ENCODE measurements around the gene ADAP2. TPM values are rescaled to one million over a fixed set of nuclear protein-coding genes. Genes with fewer than 3 reads are reported as not detected.

Gene ADAP2
- total RNA-seq, 1 donor, result 0.72 TPM

DNA sequence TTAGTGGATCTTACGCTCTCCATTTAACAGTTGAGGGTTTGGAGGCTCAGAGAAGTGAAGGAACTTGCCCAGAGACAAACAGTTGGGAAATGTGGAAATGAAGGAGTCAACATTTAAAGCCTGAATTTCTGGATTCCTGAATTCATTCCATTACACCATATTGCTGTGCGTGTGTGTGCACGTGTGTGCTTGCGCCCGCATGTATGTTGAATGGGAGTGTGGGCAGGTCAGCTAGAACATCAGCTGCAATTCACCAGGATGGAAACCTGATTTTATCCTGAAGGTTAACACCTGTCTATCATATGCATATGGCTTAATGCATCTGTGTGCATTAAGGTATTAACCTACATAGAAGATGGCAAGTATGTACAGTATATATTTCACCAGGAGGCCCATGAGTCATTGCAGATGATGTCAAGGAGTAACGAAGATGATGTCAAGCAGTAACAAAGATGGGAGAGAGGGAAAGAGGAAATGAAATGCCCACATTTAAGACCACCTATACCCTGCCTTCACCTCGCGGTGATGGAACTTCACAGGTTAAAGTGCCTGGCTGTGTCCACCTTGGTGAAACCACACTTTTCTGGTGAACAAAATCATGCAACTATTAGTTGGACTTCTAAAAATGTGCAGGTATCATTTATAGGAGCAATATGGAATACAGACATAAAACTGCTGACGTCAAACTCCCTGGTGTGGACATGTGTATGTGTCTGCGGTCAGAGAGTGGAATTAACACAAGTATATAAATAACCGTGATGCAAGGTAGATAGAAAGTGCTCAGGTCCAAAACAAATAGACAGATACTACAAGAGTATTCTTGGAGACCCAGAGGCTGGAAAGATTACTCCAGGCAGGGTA, 832 bp upstream of the ADAP2 start:
- no peak overlapping the region for H3K27ac ChIP-seq (ENCODE audit: low read depth, low read length)

DNA sequence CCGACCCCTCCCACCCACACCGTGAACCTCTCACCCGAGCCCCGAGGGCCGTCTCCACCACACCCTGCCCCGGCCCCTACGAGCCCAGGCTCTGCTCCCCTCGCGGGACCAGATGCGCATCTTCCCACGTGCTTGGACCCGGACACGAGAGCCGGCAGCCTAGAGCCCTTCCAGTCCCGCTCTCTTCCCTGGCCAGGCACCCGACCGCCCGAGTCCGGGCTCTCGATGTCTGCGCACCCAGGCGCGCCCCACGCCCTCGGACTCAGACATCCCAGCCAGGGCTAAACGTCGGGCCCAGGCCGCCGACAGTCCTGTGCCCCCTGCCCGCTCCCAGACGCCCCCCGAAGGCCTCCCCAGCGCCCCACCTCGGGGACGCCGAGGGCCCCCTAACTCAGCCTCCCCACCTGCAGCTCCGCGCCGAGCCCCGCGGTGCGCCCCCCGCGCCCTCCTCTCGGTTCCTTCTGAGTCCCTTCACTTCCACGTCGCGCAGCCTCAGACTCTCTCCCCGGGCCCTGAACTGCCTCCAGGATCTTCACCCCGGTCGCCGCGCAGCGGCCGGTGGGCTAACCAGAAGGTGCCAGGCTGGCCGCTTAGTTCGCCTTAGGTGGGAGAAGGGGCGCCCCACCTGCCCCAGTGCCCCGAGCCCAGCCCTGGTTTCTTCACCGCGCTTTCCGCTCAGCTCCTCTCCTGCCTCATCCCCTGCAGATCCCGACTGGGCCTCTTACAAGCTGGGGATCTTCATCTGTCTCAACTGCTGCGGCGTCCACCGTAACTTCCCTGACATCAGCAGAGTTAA, 688 bp downstream of the ADAP2 start:
- peaks cover 48% of the 10 kb centered on the region for H3K27me3 ChIP-seq (ENCODE audit: insufficient read depth, low read length)
- no peaks in the 10 kb centered on the region for H4K20me1 ChIP-seq (ENCODE audit: insufficient read depth, low read length)
- peak overlapping the region; percentile 62 for H3K4me3 ChIP-seq (ENCODE audit: insufficient read depth, low read length)
- H3K9me3 ChIP-seq (ENCODE audit: low read depth, low read length), result no peaks in the 10 kb centered on the region
- TF ChIP-seq, protein P1, sequence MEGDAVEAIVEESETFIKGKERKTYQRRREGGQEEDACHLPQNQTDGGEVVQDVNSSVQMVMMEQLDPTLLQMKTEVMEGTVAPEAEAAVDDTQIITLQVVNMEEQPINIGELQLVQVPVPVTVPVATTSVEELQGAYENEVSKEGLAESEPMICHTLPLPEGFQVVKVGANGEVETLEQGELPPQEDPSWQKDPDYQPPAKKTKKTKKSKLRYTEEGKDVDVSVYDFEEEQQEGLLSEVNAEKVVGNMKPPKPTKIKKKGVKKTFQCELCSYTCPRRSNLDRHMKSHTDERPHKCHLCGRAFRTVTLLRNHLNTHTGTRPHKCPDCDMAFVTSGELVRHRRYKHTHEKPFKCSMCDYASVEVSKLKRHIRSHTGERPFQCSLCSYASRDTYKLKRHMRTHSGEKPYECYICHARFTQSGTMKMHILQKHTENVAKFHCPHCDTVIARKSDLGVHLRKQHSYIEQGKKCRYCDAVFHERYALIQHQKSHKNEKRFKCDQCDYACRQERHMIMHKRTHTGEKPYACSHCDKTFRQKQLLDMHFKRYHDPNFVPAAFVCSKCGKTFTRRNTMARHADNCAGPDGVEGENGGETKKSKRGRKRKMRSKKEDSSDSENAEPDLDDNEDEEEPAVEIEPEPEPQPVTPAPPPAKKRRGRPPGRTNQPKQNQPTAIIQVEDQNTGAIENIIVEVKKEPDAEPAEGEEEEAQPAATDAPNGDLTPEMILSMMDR (IDR thresholded peaks at IDR 0.05; ENCODE audit: extremely low read depth, low read depth, low read length), result no peak
- peak overlapping the region; percentile 72 for H3K4me2 ChIP-seq (ENCODE audit: insufficient read depth, low read length)
- H3K4me1 ChIP-seq (ENCODE audit: insufficient read depth, low read length), result peaks cover 3% of the 10 kb centered on the region
- DNase-seq (ENCODE audit: insufficient read length, low spot score, missing footprints), result peak; percentile 85
- H3K27ac ChIP-seq (ENCODE audit: low read depth, low read length), result no peak overlapping the region
- H2AFZ ChIP-seq (ENCODE audit: low read length), result peak overlapping the region; percentile 51
- no peaks in the 10 kb centered on the region for H3K79me2 ChIP-seq (ENCODE audit: insufficient read depth, low read length)
- no peaks in the 10 kb centered on the region for H3K36me3 ChIP-seq (ENCODE audit: insufficient read depth, low read length)

More for the DNA sequence above, 832 bp upstream of the ADAP2 start:
- no peaks in the 10 kb centered on the region for H3K79me2 ChIP-seq (ENCODE audit: insufficient read depth, low read length)
- H3K4me1 ChIP-seq (ENCODE audit: insufficient read depth, low read length), result peaks cover 3% of the 10 kb centered on the region
- peak overlapping the region; percentile 72 for H3K4me2 ChIP-seq (ENCODE audit: insufficient read depth, low read length)
- H2AFZ ChIP-seq (ENCODE audit: low read length), result peak overlapping the region; percentile 39
- H3K27me3 ChIP-seq (ENCODE audit: insufficient read depth, low read length), result peaks cover 48% of the 10 kb centered on the region
- peak; percentile 8 for DNase-seq (ENCODE audit: insufficient read length, low spot score, missing footprints)
- TF ChIP-seq, protein P1 (IDR thresholded peaks at IDR 0.05; ENCODE audit: extremely low read depth, low read depth, low read length), result no peak
- no peaks in the 10 kb centered on the region for H3K36me3 ChIP-seq (ENCODE audit: insufficient read depth, low read length)
- H3K9me3 ChIP-seq (ENCODE audit: low read depth, low read length), result no peaks in the 10 kb centered on the region
- H4K20me1 ChIP-seq (ENCODE audit: insufficient read depth, low read length), result no peaks in the 10 kb centered on the region
- no peak overlapping the region for H3K4me3 ChIP-seq (ENCODE audit: insufficient read depth, low read length)

DNA sequence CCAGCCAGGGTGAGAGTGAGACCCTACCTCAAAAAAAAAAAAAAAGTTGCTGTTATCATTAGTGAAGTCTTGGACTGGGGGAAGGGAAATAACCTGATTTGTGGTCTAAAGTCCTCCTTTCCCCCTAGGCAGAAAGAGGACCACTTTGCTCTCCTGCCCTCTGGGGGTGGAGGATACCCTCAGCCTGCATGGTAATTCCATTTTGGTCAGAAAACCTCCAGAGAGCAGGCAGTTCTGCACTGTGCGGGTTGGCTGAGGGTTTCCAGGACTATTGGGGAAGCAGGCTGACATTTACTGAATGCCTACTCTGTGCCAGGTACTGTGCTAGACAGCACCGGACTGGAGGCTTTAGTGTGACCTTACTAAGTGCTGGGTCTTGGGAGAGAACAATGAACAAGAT, 2.6 kb downstream of the ADAP2 start:
- H3K27me3 ChIP-seq (ENCODE audit: insufficient read depth, low read length), result peaks cover 45% of the 10 kb centered on the region
- H2AFZ ChIP-seq (ENCODE audit: low read length), result no peak overlapping the region
- H3K4me2 ChIP-seq (ENCODE audit: insufficient read depth, low read length), result no peak overlapping the region
- no peaks in the 10 kb centered on the region for H3K36me3 ChIP-seq (ENCODE audit: insufficient read depth, low read length)
- H3K4me3 ChIP-seq (ENCODE audit: insufficient read depth, low read length), result no peak overlapping the region
- no peaks in the 10 kb centered on the region for H4K20me1 ChIP-seq (ENCODE audit: insufficient read depth, low read length)
- H3K9me3 ChIP-seq (ENCODE audit: low read depth, low read length), result no peaks in the 10 kb centered on the region
- no peak overlapping the region for H3K27ac ChIP-seq (ENCODE audit: low read depth, low read length)
- TF ChIP-seq, protein P1 (IDR thresholded peaks at IDR 0.05; ENCODE audit: extremely low read depth, low read depth, low read length), result no peak
- peaks cover 3% of the 10 kb centered on the region for H3K4me1 ChIP-seq (ENCODE audit: insufficient read depth, low read length)
- peak; percentile 25 for DNase-seq (ENCODE audit: insufficient read length, low spot score, missing footprints)
- H3K79me2 ChIP-seq (ENCODE audit: insufficient read depth, low read length), result no peaks in the 10 kb centered on the region

DNA sequence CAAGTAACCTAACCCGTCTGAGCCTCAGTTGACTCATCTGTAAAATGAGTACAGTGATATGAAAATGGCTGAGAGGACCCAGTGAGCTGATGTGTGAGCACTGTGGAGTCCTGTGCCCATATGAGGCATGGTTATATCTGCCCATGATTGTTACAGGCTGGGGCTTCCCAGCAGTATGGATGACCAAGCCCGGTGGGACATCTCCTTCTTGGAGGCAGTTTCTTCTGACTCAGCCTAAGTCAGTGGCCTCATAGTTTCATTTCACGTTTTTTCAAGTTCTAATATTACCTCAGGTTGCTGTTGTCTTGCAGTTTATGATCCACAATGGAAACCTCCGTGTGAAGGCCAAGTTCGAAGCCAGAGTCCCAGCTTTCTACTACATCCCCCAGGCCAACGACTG, 4.8 kb downstream of the ADAP2 start:
- H3K27me3 ChIP-seq (ENCODE audit: insufficient read depth, low read length), result peaks cover 30% of the 10 kb centered on the region
- H3K9me3 ChIP-seq (ENCODE audit: low read depth, low read length), result no peaks in the 10 kb centered on the region
- no peaks in the 10 kb centered on the region for H3K79me2 ChIP-seq (ENCODE audit: insufficient read depth, low read length)
- no peak overlapping the region for H3K27ac ChIP-seq (ENCODE audit: low read depth, low read length)
- TF ChIP-seq, protein P1 (IDR thresholded peaks at IDR 0.05; ENCODE audit: extremely low read depth, low read depth, low read length), result no peak
- no peak overlapping the region for H3K4me3 ChIP-seq (ENCODE audit: insufficient read depth, low read length)
- H3K4me1 ChIP-seq (ENCODE audit: insufficient read depth, low read length), result peaks cover 3% of the 10 kb centered on the region
- no peak overlapping the region for H3K4me2 ChIP-seq (ENCODE audit: insufficient read depth, low read length)
- H3K36me3 ChIP-seq (ENCODE audit: insufficient read depth, low read length), result no peaks in the 10 kb centered on the region
- no peak overlapping the region for H2AFZ ChIP-seq (ENCODE audit: low read length)
- no peaks in the 10 kb centered on the region for H4K20me1 ChIP-seq (ENCODE audit: insufficient read depth, low read length)
- DNase-seq (ENCODE audit: insufficient read length, low spot score, missing footprints), result peak; percentile 62
